HepG2 (cell line): ENCODE data around the gene SART1. TPM values are rescaled to one million over a fixed set of nuclear protein-coding genes. Genes with fewer than 3 reads are reported as not detected.
A peak's percentile ranks its signal among the peaks of the same experiment; 100 is the strongest.

Source experiments
- GZF1 ChIP-seq: sonication (generic); formaldehyde crosslinking; IDR thresholded peaks from 2 replicates; pipeline ENCODE4 v1.5.1; 2020; ENCODE audit warnings: mild to moderate bottlenecking, missing genetic modification reagents
- HOXA3 ChIP-seq: sonication (generic); formaldehyde crosslinking; IDR thresholded peaks from 2 replicates; pipeline ENCODE4 v1.5.0; 2020; ENCODE audit warnings: missing genetic modification reagents
- PCBP2 ChIP-seq: fragments of 200-400 bp; formaldehyde crosslinking; optimal IDR thresholded peaks from 2 replicates; pipeline ENCODE3; 2018; ENCODE audit warnings: low read length, low read depth; ENCODE audit not compliant: poor library complexity, severe bottlenecking
- RELA ChIP-seq: sonication (generic); formaldehyde crosslinking; IDR thresholded peaks from 2 replicates; pipeline ENCODE4 v1.4.0; 2020; ENCODE audit warnings: missing genetic modification reagents
- ZFP37 ChIP-seq: sonication (generic); formaldehyde crosslinking; IDR thresholded peaks from 2 replicates; pipeline ENCODE4 v1.4.0; 2020; ENCODE audit warnings: missing genetic modification reagents, borderline replicate concordance
- ZFP41 ChIP-seq: sonication (generic); formaldehyde crosslinking; IDR thresholded peaks from 2 replicates; pipeline ENCODE4 v1.4.0; 2020; ENCODE audit warnings: mild to moderate bottlenecking, missing genetic modification reagents, borderline replicate concordance
- ZMYM2 ChIP-seq: sonication (generic); formaldehyde crosslinking; IDR thresholded peaks from 2 replicates; pipeline ENCODE4 v1.8.0; 2022; ENCODE audit warnings: mild to moderate bottlenecking, missing genetic modification reagents
- ZNF121 ChIP-seq: sonication (generic); formaldehyde crosslinking; IDR thresholded peaks from 2 replicates; pipeline ENCODE4 v1.5.0; 2020; ENCODE audit warnings: mild to moderate bottlenecking, missing genetic modification reagents
- ZNF430 ChIP-seq: sonication (generic); formaldehyde crosslinking; IDR thresholded peaks from 2 replicates; pipeline ENCODE4 v1.9.0; 2021; ENCODE audit warnings: mild to moderate bottlenecking, missing genetic modification reagents
- ZNF460 ChIP-seq: sonication (generic); formaldehyde crosslinking; IDR thresholded peaks from 2 replicates; pipeline ENCODE4 v1.5.1; 2020; ENCODE audit warnings: missing genetic modification reagents, mild to moderate bottlenecking, borderline replicate concordance
- ZSCAN25 ChIP-seq: sonication (generic); formaldehyde crosslinking; IDR thresholded peaks from 2 replicates; pipeline ENCODE4 v1.8.0; 2022; ENCODE audit warnings: mild to moderate bottlenecking, missing genetic modification reagents
- polyA plus RNA-seq, 8 experiments: library from polyadenylated mRNA; depleted of rRNA in 3 of 8; stranded (reverse) in 7 of 8; unstranded in 1 of 8; fragments of >200 nt; fragmentation: Illumina TruSeq in 4 of 8; extraction: Trizol in 4 of 8; gene quantifications; 2 replicates each; pipeline versions ENCODE4 v1.2.1 to v1.2.3, GENCODE V29; 2011 to 2016; ENCODE audit warnings: low read depth in 4 of 8, missing spikeins in 1 of 8, mixed read lengths in 1 of 8; ENCODE audit not compliant: insufficient read depth in 1 of 8
- total RNA-seq, 5 experiments: library from RNA; depleted of rRNA; stranded (reverse); fragments of >200 nt; fragmentation: Illumina TruSeq; extraction: Trizol; gene quantifications; 2 replicates each; pipeline ENCODE4 v1.2.3, GENCODE V29; 2016; ENCODE audit warnings: low read depth in 1 of 5
- TF ChIP-seq, protein P1 (sequence below): sonication (generic); formaldehyde crosslinking; IDR thresholded peaks from 2 replicates; pipeline ENCODE4 v1.5.1; 2020; ENCODE audit warnings: mild to moderate bottlenecking, missing genetic modification reagents, moderate library complexity
- TF ChIP-seq, protein P2 (sequence below): sonication (generic); IDR thresholded peaks from 2 replicates; pipeline ENCODE4 v1.6.1; 2016; ENCODE audit warnings: low read depth, borderline replicate concordance
- TF ChIP-seq, protein P3 (sequence below): sonication (generic); formaldehyde crosslinking; IDR thresholded peaks from 2 replicates; pipeline ENCODE4 v1.4.0; 2020; ENCODE audit warnings: missing genetic modification reagents, borderline replicate concordance
- TF ChIP-seq, protein P4 (sequence below): sonication (generic); formaldehyde crosslinking; IDR thresholded peaks from 2 replicates; pipeline ENCODE4 v1.5.0; 2020; ENCODE audit warnings: missing genetic modification reagents
- TF ChIP-seq, protein P5 (sequence below): sonication (generic); formaldehyde crosslinking; IDR thresholded peaks from 2 replicates; pipeline ENCODE4 v1.5.1; 2020; ENCODE audit warnings: missing genetic modification reagents, mild to moderate bottlenecking, borderline replicate concordance
- TF ChIP-seq, protein P6 (sequence below): sonication (generic); formaldehyde crosslinking; IDR thresholded peaks from 2 replicates; pipeline ENCODE4 v1.4.0; 2020; ENCODE audit warnings: missing genetic modification reagents, mild to moderate bottlenecking, borderline replicate concordance
- TF ChIP-seq, protein P7 (sequence below): sonication (generic); formaldehyde crosslinking; IDR thresholded peaks from 2 replicates; pipeline ENCODE4 v1.4.0; 2020; ENCODE audit warnings: missing genetic modification reagents, low read depth, mild to moderate bottlenecking, borderline replicate concordance

The SART1 gene
- total and polyA plus RNA-seq, 2 of the 13 experiments (the other 11 are each of a cell fraction or from before 2014, with no cell fraction given): 11.3 to 22.5 TPM

DNA sequence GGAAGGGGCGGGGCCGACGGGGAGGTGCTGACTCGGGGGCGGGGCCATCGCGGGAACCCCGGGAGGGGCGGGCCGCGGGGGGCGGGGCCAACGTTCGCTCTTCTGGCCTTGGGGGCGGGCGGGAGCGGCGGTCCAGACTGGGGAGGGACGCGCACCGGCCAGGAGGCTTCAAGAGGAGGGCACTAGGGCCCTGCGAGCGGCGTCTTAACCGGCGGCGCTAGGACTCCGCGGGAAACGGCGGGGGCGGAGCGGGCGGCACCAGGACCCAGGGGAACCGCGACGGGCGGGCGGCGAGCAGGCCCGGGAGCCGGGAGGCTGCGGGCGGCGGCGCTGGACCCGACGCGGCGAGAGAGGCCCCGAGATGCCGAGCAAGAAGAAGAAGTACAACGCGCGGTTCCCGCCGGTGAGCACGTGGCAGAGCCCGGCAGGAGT is 42.4 kb upstream of the SART1 start, which contains the start of gene DRAP1 (continued):
- TF ChIP-seq, protein P1, sequence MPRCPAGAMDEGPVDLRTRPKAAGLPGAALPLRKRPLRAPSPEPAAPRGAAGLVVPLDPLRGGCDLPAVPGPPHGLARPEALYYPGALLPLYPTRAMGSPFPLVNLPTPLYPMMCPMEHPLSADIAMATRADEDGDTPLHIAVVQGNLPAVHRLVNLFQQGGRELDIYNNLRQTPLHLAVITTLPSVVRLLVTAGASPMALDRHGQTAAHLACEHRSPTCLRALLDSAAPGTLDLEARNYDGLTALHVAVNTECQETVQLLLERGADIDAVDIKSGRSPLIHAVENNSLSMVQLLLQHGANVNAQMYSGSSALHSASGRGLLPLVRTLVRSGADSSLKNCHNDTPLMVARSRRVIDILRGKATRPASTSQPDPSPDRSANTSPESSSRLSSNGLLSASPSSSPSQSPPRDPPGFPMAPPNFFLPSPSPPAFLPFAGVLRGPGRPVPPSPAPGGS: 0 out of 2 replicates have a peak, but pooled peaks have one; percentile 36
- TF ChIP-seq ZMYM2 (CRISPR knock-in tag) (no peak), ZNF121 (CRISPR knock-in tag) (peak; percentile 32; the same call in 1 of the 2 replicates), ZNF460 (no peak), RELA (CRISPR knock-in tag) (no peak; the same call in none of the 2 replicates), ZNF430 (CRISPR knock-in tag) (no peak), ZSCAN25 (CRISPR knock-in tag) (0 out of 2 replicates have a peak, but pooled peaks have one; percentile 43), HOXA3 (CRISPR knock-in tag) (peak; percentile 83; the same call in 1 of the 2 replicates), GZF1 (CRISPR knock-in tag) (no peak), ZFP41 (CRISPR knock-in tag) (no peak; the same call in 1 of the 2 replicates), PCBP2 (no peak), ZFP37 (CRISPR knock-in tag) (peak; percentile 70; the same call in 1 of the 2 replicates)
- TF ChIP-seq, protein P2, sequence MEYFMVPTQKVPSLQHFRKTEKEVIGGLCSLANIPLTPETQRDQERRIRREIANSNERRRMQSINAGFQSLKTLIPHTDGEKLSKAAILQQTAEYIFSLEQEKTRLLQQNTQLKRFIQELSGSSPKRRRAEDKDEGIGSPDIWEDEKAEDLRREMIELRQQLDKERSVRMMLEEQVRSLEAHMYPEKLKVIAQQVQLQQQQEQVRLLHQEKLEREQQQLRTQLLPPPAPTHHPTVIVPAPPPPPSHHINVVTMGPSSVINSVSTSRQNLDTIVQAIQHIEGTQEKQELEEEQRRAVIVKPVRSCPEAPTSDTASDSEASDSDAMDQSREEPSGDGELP: peak; percentile 65; the same call in 1 of the 2 replicates
- TF ChIP-seq, protein P3, sequence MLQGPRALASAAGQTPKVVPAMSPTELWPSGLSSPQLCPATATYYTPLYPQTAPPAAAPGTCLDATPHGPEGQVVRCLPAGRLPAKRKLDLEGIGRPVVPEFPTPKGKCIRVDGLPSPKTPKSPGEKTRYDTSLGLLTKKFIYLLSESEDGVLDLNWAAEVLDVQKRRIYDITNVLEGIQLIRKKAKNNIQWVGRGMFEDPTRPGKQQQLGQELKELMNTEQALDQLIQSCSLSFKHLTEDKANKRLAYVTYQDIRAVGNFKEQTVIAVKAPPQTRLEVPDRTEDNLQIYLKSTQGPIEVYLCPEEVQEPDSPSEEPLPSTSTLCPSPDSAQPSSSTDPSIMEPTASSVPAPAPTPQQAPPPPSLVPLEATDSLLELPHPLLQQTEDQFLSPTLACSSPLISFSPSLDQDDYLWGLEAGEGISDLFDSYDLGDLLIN (CRISPR knock-in tag): no peak
- TF ChIP-seq, protein P4, sequence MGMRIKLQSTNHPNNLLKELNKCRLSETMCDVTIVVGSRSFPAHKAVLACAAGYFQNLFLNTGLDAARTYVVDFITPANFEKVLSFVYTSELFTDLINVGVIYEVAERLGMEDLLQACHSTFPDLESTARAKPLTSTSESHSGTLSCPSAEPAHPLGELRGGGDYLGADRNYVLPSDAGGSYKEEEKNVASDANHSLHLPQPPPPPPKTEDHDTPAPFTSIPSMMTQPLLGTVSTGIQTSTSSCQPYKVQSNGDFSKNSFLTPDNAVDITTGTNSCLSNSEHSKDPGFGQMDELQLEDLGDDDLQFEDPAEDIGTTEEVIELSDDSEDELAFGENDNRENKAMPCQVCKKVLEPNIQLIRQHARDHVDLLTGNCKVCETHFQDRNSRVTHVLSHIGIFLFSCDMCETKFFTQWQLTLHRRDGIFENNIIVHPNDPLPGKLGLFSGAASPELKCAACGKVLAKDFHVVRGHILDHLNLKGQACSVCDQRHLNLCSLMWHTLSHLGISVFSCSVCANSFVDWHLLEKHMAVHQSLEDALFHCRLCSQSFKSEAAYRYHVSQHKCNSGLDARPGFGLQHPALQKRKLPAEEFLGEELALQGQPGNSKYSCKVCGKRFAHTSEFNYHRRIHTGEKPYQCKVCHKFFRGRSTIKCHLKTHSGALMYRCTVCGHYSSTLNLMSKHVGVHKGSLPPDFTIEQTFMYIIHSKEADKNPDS (CRISPR knock-in tag): no peak
- TF ChIP-seq, protein P5, sequence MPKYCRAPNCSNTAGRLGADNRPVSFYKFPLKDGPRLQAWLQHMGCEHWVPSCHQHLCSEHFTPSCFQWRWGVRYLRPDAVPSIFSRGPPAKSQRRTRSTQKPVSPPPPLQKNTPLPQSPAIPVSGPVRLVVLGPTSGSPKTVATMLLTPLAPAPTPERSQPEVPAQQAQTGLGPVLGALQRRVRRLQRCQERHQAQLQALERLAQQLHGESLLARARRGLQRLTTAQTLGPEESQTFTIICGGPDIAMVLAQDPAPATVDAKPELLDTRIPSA (CRISPR knock-in tag): no peak
- TF ChIP-seq, protein P6, sequence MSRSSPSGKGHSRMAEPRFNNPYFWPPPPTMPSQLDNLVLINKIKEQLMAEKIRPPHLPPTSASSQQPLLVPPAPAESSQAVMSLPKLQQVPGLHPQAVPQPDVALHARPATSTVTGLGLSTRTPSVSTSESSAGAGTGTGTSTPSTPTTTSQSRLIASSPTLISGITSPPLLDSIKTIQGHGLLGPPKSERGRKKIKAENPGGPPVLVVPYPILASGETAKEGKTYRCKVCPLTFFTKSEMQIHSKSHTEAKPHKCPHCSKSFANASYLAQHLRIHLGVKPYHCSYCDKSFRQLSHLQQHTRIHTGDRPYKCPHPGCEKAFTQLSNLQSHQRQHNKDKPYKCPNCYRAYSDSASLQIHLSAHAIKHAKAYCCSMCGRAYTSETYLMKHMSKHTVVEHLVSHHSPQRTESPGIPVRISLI (CRISPR knock-in tag): peak; percentile 45; the same call in 1 of the 2 replicates
- TF ChIP-seq, protein P7, sequence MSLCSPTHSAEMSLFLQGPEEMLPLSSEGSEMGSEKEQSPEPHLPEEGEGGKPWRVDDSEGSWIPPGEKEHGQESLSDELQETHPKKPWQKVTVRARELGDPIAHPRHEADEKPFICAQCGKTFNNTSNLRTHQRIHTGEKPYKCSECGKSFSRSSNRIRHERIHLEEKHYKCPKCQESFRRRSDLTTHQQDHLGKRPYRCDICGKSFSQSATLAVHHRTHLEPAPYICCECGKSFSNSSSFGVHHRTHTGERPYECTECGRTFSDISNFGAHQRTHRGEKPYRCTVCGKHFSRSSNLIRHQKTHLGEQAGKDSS (CRISPR knock-in tag): no peak
